Muscle of back (tissue), 11 donors: ENCODE measurements around the gene ZBTB12. TPM values are rescaled to one million over a fixed set of nuclear protein-coding genes. Genes with fewer than 3 reads are reported as not detected.
"Not testable (repeated sequence)": the region's sequence is repeated elsewhere in the genome, so short reads cannot be mapped to it uniquely, and the experiment has no call there.

Source experiments
- DNase-seq, 3 donors: peaks; one replicate each; pipeline versions ENCODE4 v3.0.0 to v3.0.0-alpha.2; 2013
- polyA plus RNA-seq, 10 donors: library from polyadenylated mRNA; unstranded; fragments of 120-200 nt; gene quantifications; one replicate each; pipeline ENCODE4 v1.2.1, GENCODE V29; 2013; ENCODE audit not compliant: insufficient read length in 10 of 10

ZBTB12 gene
- polyA plus RNA-seq, 10 donors = 7.9 to 16.2 (median 9.6) TPM

GRCh38 chr6:31922942-31923341, 21.1 kb upstream of the ZBTB12 start:
- DNase-seq = no peak

GRCh38 chr6:31920811-31921210, 18.9 kb upstream of the ZBTB12 start:
- DNase-seq = no peak

- DNase-seq = no peak
Measured at GRCh38 chr6:31919624-31920303, 17.9 kb upstream of the ZBTB12 start.

GRCh38 chr6:31918069-31918720, 16.3 kb upstream of the ZBTB12 start:
- DNase-seq = no peak

- no peak for DNase-seq
Measured at GRCh38 chr6:31915756-31916155, 13.9 kb upstream of the ZBTB12 start.

- no peak for DNase-seq
Measured at GRCh38 chr6:31915351-31915750, 13.5 kb upstream of the ZBTB12 start.

- no peak for DNase-seq
Measured at GRCh38 chr6:31911826-31912585, 10.1 kb upstream of the ZBTB12 start.

GRCh38 chr6:31909298-31909697, 7.4 kb upstream of the ZBTB12 start:
- DNase-seq = not testable (repeated sequence)

GRCh38 chr6:31908791-31909190, 6.9 kb upstream of the ZBTB12 start:
- DNase-seq = no peak

- DNase-seq = not testable (repeated sequence)
Measured at GRCh38 chr6:31908255-31908654, 6.4 kb upstream of the ZBTB12 start.

- DNase-seq = peak in 1 of 3 donors; percentile 33
Measured at GRCh38 chr6:31907158-31907813, 5.4 kb upstream of the ZBTB12 start.

GRCh38 chr6:31906727-31907126, 4.8 kb upstream of the ZBTB12 start:
- DNase-seq = not testable (repeated sequence)

- no peak for DNase-seq
Measured at GRCh38 chr6:31906122-31906521, 4.2 kb upstream of the ZBTB12 start.

GRCh38 chr6:31905041-31905440, 3.2 kb upstream of the ZBTB12 start:
- no peak for DNase-seq

GRCh38 chr6:31903957-31904356, 2.1 kb upstream of the ZBTB12 start:
- DNase-seq = no peak

GRCh38 chr6:31901415-31901952, 402 bp downstream of the ZBTB12 start:
- DNase-seq = peak; percentile 29 to 82 (median 54)

GRCh38 chr6:31900917-31901414, 920 bp downstream of the ZBTB12 start:
- no peak for DNase-seq

- peak in 1 of 3 donors; percentile 16 for DNase-seq
Measured at GRCh38 chr6:31899882-31900722, 1.8 kb downstream of the ZBTB12 start.

GRCh38 chr6:31899215-31899614, 2.7 kb downstream of the ZBTB12 start:
- no peak for DNase-seq

- DNase-seq = peak; percentile 24 to 70 (median 39)
Measured at GRCh38 chr6:31898383-31899011, 3.4 kb downstream of the ZBTB12 start.
